HCT116 (cell line): ENCODE results near the gene WDR59. TPM values are rescaled to one million over a fixed set of nuclear protein-coding genes. Genes with fewer than 3 reads are reported as not detected.
"Not testable (repeated sequence)": the region's sequence is repeated elsewhere in the genome, so short reads cannot be mapped to it uniquely, and the experiment has no call there.

Experiments used
- ATAC-seq: fragments of 200-7000 bp; cut with Tn5 transposase; 2 replicates; pipeline ENCODE4 v1.9.1; 2020; ENCODE audit warnings: mild to moderate bottlenecking, moderate library complexity
- BruUV-seq: library from RNA; stranded (reverse); fragments of 400-500 nt; replicated peaks from 2 replicates; lab custom pipeline; 2021; lab: Mats Ljungman, UMichigan
- CTCF ChIA-PET: fragments of 300-600 bp; sonication (Branson Sonifier 250); formaldehyde crosslinking; loops from one replicate; lab custom pipeline; 2021; ENCODE audit warnings: antibody characterized with exemption; lab: Charles Lee
- POLR2A ChIA-PET: fragments of 300-600, 350-600 bp; sonication (Branson Sonifier 250); formaldehyde crosslinking; loops from one replicate; lab custom pipeline; 2021; ENCODE audit warnings: antibody characterized with exemption; lab: Charles Lee
- RAD21 ChIA-PET, 2 experiments: fragments of 300-600 bp; sonication (Branson Sonifier 250); formaldehyde crosslinking; loops; one replicate each; lab custom pipeline; 2023; ENCODE audit warnings: low total read pairs in 2 of 2; ENCODE audit not compliant: uncharacterized antibody in 2 of 2, unreplicated experiment in 2 of 2, low non-redundant PET in 1 of 2; lab: Charles Lee
- DNase-seq: peaks from one replicate; pipeline ENCODE4 v3.0.0-alpha.2; 2010; ENCODE audit warnings: low read depth, low spot score
- H2AFZ ChIP-seq: fragments of 200-600 bp; shearing (Covaris generic), sonication (generic); 2 replicates; pipeline ENCODE4 v1.6.1; 2017; ENCODE audit warnings: low read depth, mixed run types, mixed read lengths, antibody characterized with exemption, low read length; ENCODE audit not compliant: poor library complexity, severe bottlenecking
- H3K27ac ChIP-seq: 2 replicates; pipeline ENCODE4 v1.5.1; 2012; ENCODE audit warnings: low read depth, low read length
- H3K27me3 ChIP-seq: fragments of 200-600 bp; sonication (generic); 2 replicates; pipeline ENCODE4 v1.6.1; 2016; ENCODE audit warnings: mixed run types, low read length, mixed read lengths; ENCODE audit not compliant: insufficient read depth
- H3K36me3 ChIP-seq, 2 experiments: fragments of 200-500 bp in 1 of 2; fragments of 200-600 bp in 1 of 2; sonication (Bioruptor generic) in 1 of 2; sonication (generic) in 1 of 2; 2 replicates each; pipeline versions ENCODE4 v1.5.1 to v1.6.1; 2014 to 2016; ENCODE audit warnings: low read length in 2 of 2, inconsistent platforms in 1 of 2, mixed read lengths in 1 of 2, mixed run types in 1 of 2; ENCODE audit not compliant: insufficient read depth in 2 of 2, control insufficient read depth in 1 of 2
- H3K4me1 ChIP-seq, 2 experiments: fragments of 200-600 bp in 1 of 2; sonication (generic) in 1 of 2; 2 replicates each; pipeline versions ENCODE4 v1.5.1 to v1.6.1; 2012 to 2017; ENCODE audit warnings: low read length in 2 of 2, inconsistent platforms in 1 of 2, mild to moderate bottlenecking in 1 of 2, mixed read lengths in 1 of 2, mixed run types in 1 of 2, moderate library complexity in 1 of 2; ENCODE audit not compliant: insufficient read depth in 2 of 2, control insufficient read depth in 1 of 2
- H3K4me2 ChIP-seq: fragments of 200-600 bp; sonication (generic); 2 replicates; pipeline ENCODE4 v1.6.1; 2017; ENCODE audit warnings: mixed run types, low read length, mixed read lengths
- H3K4me3 ChIP-seq, 2 experiments: fragments of 200-600 bp in 1 of 2; sonication (generic) in 1 of 2; replicated peaks in 1 of 2; 2 replicates each; pipeline ENCODE4 v1.5.1; 2011 to 2016; ENCODE audit warnings: low read length in 2 of 2, control low read depth in 1 of 2, low read depth in 1 of 2, mild to moderate bottlenecking in 1 of 2, mixed read lengths in 1 of 2, mixed run types in 1 of 2
- H3K79me2 ChIP-seq: fragments of 200-600 bp; sonication (generic); 2 replicates; pipeline ENCODE4 v1.6.1; 2017; ENCODE audit warnings: mild to moderate bottlenecking, mixed run types, low read length, moderate library complexity, mixed read lengths; ENCODE audit not compliant: insufficient read depth
- H3K9ac ChIP-seq: fragments of 200-600 bp; sonication (generic); 2 replicates; pipeline ENCODE4 v1.6.1; 2016; ENCODE audit warnings: low read length, mixed read lengths
- H3K9me2 ChIP-seq: fragments of 200-600 bp; sonication (generic), shearing (Covaris generic); 2 replicates; pipeline ENCODE4 v1.6.1; 2017; ENCODE audit warnings: mixed run types, mild to moderate bottlenecking, moderate library complexity; ENCODE audit not compliant: insufficient read depth
- H3K9me3 ChIP-seq, 2 experiments: fragments of 200-500 bp in 1 of 2; fragments of 200-600 bp in 1 of 2; sonication (Bioruptor generic) in 1 of 2; sonication (generic) in 1 of 2; 2 replicates each; pipeline ENCODE4 v1.6.1; 2014 to 2017; ENCODE audit warnings: low read length in 2 of 2, mixed read lengths in 2 of 2, inconsistent platforms in 1 of 2, low read depth in 1 of 2, mild to moderate bottlenecking in 1 of 2, mixed run types in 1 of 2, moderate library complexity in 1 of 2; ENCODE audit not compliant: control insufficient read depth in 1 of 2, insufficient read depth in 1 of 2
- H4K20me1 ChIP-seq: fragments of 200-600 bp; sonication (generic), shearing (Covaris generic); 2 replicates; pipeline ENCODE4 v1.6.1; 2017; ENCODE audit warnings: mixed run types, mild to moderate bottlenecking, moderate library complexity; ENCODE audit not compliant: insufficient read depth
- ATF3 ChIP-seq: IDR thresholded peaks from 2 replicates; pipeline ENCODE4 v1.6.1; 2012
- CEBPB ChIP-seq: IDR thresholded peaks from 2 replicates; pipeline ENCODE4 v1.6.1; 2012; ENCODE audit warnings: low read depth
- CTCF ChIP-seq, 3 experiments: fragments of 200-600 bp in 1 of 3; sonication (generic) in 1 of 3; IDR thresholded peaks in 2 of 3; conservative IDR thresholded peaks in 1 of 3; 2 replicates each; pipeline ENCODE4 v1.5.1; 2012 to 2017; ENCODE audit warnings: low read depth in 2 of 3, low read length in 2 of 3, antibody characterized with exemption in 1 of 3, borderline replicate concordance in 1 of 3, control low read depth in 1 of 3, mild to moderate bottlenecking in 1 of 3, mixed read lengths in 1 of 3, mixed run types in 1 of 3, moderate library complexity in 1 of 3; ENCODE audit not compliant: insufficient read depth in 1 of 3
- EGR1 ChIP-seq: IDR thresholded peaks from 2 replicates; pipeline ENCODE4 v1.6.1; 2012; ENCODE audit warnings: low read depth
- ELF1 ChIP-seq: IDR thresholded peaks from 2 replicates; pipeline ENCODE4 v1.6.1; 2012; ENCODE audit warnings: low read depth, borderline replicate concordance
- EZH2 ChIP-seq: fragments of 200-600 bp; sonication (generic); IDR thresholded peaks from 2 replicates; pipeline ENCODE4 v1.6.1; 2017; ENCODE audit warnings: antibody characterized with exemption, mixed run types
- EZH2phosphoT487 ChIP-seq: fragments of 200-600 bp; IDR thresholded peaks from 2 replicates; pipeline ENCODE4 v1.6.1; 2018; ENCODE audit warnings: antibody characterized with exemption, borderline replicate concordance
- JUND ChIP-seq: IDR thresholded peaks from 2 replicates; pipeline ENCODE4 v1.6.1; 2012
- MAX ChIP-seq: IDR thresholded peaks from 2 replicates; pipeline ENCODE4 v1.6.1; 2012
- POLR2AphosphoS5 ChIP-seq: IDR thresholded peaks from 2 replicates; pipeline ENCODE4 v1.6.1; 2011; ENCODE audit warnings: mild to moderate bottlenecking, low read depth, low read length, moderate library complexity
- RAD21 ChIP-seq: IDR thresholded peaks from 2 replicates; pipeline ENCODE4 v1.6.1; 2012; ENCODE audit warnings: low read depth, mild to moderate bottlenecking
- SRF ChIP-seq: IDR thresholded peaks from 2 replicates; pipeline ENCODE4 v1.6.1; 2012; ENCODE audit warnings: low read depth
- TCF7L2 ChIP-seq: IDR thresholded peaks from 2 replicates; pipeline ENCODE4 v1.7.0; 2011; ENCODE audit warnings: borderline replicate concordance, inconsistent platforms; ENCODE audit not compliant: insufficient read depth, insufficient read length; ENCODE audit errors: extremely low read depth
- YY1 ChIP-seq: IDR thresholded peaks from 2 replicates; pipeline ENCODE4 v1.6.1; 2011; ENCODE audit warnings: low read length, low read depth, moderate library complexity, mild to moderate bottlenecking; ENCODE audit not compliant: insufficient replicate concordance; ENCODE audit errors: extremely low read depth
- intact Hi-C: fragments of 100-400 bp; cut with micrococcal nuclease; formaldehyde crosslinking; loops from 2 replicates; pipeline ENCODE4 v1.10.0; 2022
- total RNA-seq: library from RNA; stranded (reverse); gene quantifications from one replicate; pipeline ENCODE4 v1.2.1, GENCODE V29; 2021; ENCODE audit not compliant: unreplicated experiment

Gene WDR59
- total RNA-seq, 1 experiment from 2014 or later = 96.9 TPM

GRCh38 chr16:74844041-74844980 lies 140.6 kb downstream of the WDR59 start (continued):
- TF ChIP-seq CEBPB (no peak), ATF3 (no peak), SRF (no peak)
- TF ChIP-seq, all 23 proteins: peak for 0

GRCh38 chr16:74843381-74844035 lies 141.4 kb downstream of the WDR59 start:
- CTCF ChIA-PET = not testable (repeated sequence)

DNA sequence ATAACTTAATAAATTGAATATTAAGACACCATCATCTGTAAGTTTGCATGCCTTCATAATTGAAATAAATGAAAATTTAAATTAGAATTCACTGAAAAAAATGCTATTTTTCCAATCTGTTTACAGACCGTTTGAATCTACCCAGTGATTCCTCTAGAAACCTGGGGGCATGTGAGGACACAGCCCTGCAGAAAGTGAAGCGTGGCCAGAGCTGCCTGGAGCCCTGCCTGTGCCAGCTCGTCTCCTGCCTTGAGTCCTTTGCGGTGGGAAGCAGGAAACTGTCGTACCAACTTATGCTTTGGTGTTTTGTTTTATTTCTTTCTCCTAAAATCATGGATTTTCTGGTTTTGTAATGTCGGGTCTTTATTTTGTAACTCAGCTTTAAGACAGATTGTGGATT lies 142.5 kb downstream of the WDR59 start:
- BruUV-seq = no TSS peak
- ChIA-PET POLR2A (interaction anchor here (0.6 kb wide), 1 partner anchor 139 kb away, joined by 3 read pairs; no protein-coding TSS in a partner anchor), CTCF (no interaction called here)
- TF ChIP-seq POLR2AphosphoS5 (no peak), ELF1 (no peak), JUND (no peak), EZH2 (no peak), SRF (no peak), EZH2phosphoT487 (no peak), YY1 (no peak), TCF7L2 (no peak), RAD21 (no peak), MAX (no peak), EGR1 (no peak), CTCF (IDR thresholded peaks at IDR 0.05 in 2 of 3, conservative IDR thresholded peaks at IDR 0.05 in 1 of 3; ENCODE audit: borderline replicate concordance in 1 of 3, insufficient read depth in 1 of 3, low read depth in 2 of 3, low read length in 2 of 3) (no peak), CEBPB (no peak)

More at GRCh38 chr16:74843381-74844035, 141.4 kb downstream of the WDR59 start:
- H3K27ac ChIP-seq, H3K27me3 ChIP-seq, DNase-seq, H2AFZ ChIP-seq, H3K4me3 ChIP-seq, H4K20me1 ChIP-seq, POLR2A ChIA-PET, H3K79me2 ChIP-seq, intact Hi-C loops, H3K9ac ChIP-seq, ATAC-seq, BruUV-seq, H3K9me2 ChIP-seq, H3K36me3 ChIP-seq, RAD21 ChIA-PET, H3K9me3 ChIP-seq, H3K4me2 ChIP-seq: not testable (repeated sequence)
- H3K4me1 ChIP-seq = peaks cover 0 to 10% of the 10 kb centered on the region in 2 experiments; a peak in 1 of 4 replicates

More for the DNA sequence above, 142.5 kb downstream of the WDR59 start:
- H3K9ac ChIP-seq = no peak overlapping the region
- no peak overlapping the region for H3K27ac ChIP-seq
- peaks cover under 1 to 10% of the 10 kb centered on the region in 2 experiments; a peak in 2 of 4 replicates for H3K4me1 ChIP-seq
- no peaks in the 10 kb centered on the region for H3K9me3 ChIP-seq
- ATAC-seq (no peak), DNase-seq (no peak)
- H3K4me2 ChIP-seq = no peak overlapping the region
- RAD21 ChIA-PET = no interaction called here
- H3K9me2 ChIP-seq = no peaks in the 10 kb centered on the region
- no peaks in the 10 kb centered on the region for H3K27me3 ChIP-seq
- no peak overlapping the region for H2AFZ ChIP-seq
- H3K79me2 ChIP-seq = no peaks in the 10 kb centered on the region
- intact Hi-C loops = no loop called here
- no peaks in the 10 kb centered on the region for H4K20me1 ChIP-seq
- no peaks in the 10 kb centered on the region for H3K36me3 ChIP-seq
- H3K4me3 ChIP-seq = no peak overlapping the region
